HL-60 (cell line): ENCODE measurements around the gene C15orf61.

Experiments used
- DNase-seq, 2 experiments: peaks; one replicate each; pipeline ENCODE4 v3.0.0-alpha.2; 2010 to 2020; ENCODE audit warnings: low read depth in 1 of 2, low spot score in 1 of 2
- H3K27ac ChIP-seq: fragments of 250-450 bp; sonication (Bioruptor Pico); replicated peaks from 2 replicates; pipeline ENCODE4 v1.5.1; 2020; ENCODE audit warnings: mild to moderate bottlenecking, moderate library complexity
- H3K27me3 ChIP-seq: fragments of 250-450 bp; sonication (Bioruptor Pico); 2 replicates; pipeline ENCODE4 v1.5.1; 2021; ENCODE audit warnings: mild to moderate bottlenecking, moderate library complexity; ENCODE audit not compliant: insufficient read depth, poor library complexity, severe bottlenecking
- H3K4me3 ChIP-seq: replicated peaks from 2 replicates; pipeline ENCODE4 v1.5.1; 2011; ENCODE audit warnings: mild to moderate bottlenecking, control low read depth, low read length; ENCODE audit not compliant: insufficient read depth
- GABPA ChIP-seq: IDR thresholded peaks from 2 replicates; pipeline ENCODE4 v1.6.1; 2012; ENCODE audit warnings: low read depth
- POLR2AphosphoS5 ChIP-seq: IDR thresholded peaks from 2 replicates; pipeline ENCODE4 v1.6.1; 2012; ENCODE audit warnings: low read depth
- SPI1 ChIP-seq: IDR thresholded peaks from 2 replicates; pipeline ENCODE4 v1.6.1; 2012; ENCODE audit warnings: low read depth, mild to moderate bottlenecking, borderline replicate concordance
- TF ChIP-seq, protein P1 (sequence below): IDR thresholded peaks from one replicate; pipeline ENCODE4 v1.5.1; 2011; ENCODE audit warnings: low read length, control low read depth, inconsistent platforms; ENCODE audit not compliant: insufficient read depth
- TF ChIP-seq, protein P2 (sequence below): IDR thresholded peaks from 2 replicates; pipeline ENCODE4 v1.6.1; 2012; ENCODE audit warnings: low read depth; ENCODE audit not compliant: insufficient replicate concordance

The C15orf61 gene

GRCh38 chr15:67504796-67505195, 16.1 kb upstream of the C15orf61 start:
- no peaks in the 10 kb centered on the region for H3K27me3 ChIP-seq
- DNase-seq = no peak
- no peak overlapping the region for H3K27ac ChIP-seq
- TF ChIP-seq, protein P1, sequence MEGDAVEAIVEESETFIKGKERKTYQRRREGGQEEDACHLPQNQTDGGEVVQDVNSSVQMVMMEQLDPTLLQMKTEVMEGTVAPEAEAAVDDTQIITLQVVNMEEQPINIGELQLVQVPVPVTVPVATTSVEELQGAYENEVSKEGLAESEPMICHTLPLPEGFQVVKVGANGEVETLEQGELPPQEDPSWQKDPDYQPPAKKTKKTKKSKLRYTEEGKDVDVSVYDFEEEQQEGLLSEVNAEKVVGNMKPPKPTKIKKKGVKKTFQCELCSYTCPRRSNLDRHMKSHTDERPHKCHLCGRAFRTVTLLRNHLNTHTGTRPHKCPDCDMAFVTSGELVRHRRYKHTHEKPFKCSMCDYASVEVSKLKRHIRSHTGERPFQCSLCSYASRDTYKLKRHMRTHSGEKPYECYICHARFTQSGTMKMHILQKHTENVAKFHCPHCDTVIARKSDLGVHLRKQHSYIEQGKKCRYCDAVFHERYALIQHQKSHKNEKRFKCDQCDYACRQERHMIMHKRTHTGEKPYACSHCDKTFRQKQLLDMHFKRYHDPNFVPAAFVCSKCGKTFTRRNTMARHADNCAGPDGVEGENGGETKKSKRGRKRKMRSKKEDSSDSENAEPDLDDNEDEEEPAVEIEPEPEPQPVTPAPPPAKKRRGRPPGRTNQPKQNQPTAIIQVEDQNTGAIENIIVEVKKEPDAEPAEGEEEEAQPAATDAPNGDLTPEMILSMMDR = no peak
- TF ChIP-seq SPI1 (no peak), GABPA (no peak), POLR2AphosphoS5 (no peak)
- TF ChIP-seq, protein P2, sequence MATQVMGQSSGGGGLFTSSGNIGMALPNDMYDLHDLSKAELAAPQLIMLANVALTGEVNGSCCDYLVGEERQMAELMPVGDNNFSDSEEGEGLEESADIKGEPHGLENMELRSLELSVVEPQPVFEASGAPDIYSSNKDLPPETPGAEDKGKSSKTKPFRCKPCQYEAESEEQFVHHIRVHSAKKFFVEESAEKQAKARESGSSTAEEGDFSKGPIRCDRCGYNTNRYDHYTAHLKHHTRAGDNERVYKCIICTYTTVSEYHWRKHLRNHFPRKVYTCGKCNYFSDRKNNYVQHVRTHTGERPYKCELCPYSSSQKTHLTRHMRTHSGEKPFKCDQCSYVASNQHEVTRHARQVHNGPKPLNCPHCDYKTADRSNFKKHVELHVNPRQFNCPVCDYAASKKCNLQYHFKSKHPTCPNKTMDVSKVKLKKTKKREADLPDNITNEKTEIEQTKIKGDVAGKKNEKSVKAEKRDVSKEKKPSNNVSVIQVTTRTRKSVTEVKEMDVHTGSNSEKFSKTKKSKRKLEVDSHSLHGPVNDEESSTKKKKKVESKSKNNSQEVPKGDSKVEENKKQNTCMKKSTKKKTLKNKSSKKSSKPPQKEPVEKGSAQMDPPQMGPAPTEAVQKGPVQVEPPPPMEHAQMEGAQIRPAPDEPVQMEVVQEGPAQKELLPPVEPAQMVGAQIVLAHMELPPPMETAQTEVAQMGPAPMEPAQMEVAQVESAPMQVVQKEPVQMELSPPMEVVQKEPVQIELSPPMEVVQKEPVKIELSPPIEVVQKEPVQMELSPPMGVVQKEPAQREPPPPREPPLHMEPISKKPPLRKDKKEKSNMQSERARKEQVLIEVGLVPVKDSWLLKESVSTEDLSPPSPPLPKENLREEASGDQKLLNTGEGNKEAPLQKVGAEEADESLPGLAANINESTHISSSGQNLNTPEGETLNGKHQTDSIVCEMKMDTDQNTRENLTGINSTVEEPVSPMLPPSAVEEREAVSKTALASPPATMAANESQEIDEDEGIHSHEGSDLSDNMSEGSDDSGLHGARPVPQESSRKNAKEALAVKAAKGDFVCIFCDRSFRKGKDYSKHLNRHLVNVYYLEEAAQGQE = no peak
- no peak overlapping the region for H3K4me3 ChIP-seq

DNA sequence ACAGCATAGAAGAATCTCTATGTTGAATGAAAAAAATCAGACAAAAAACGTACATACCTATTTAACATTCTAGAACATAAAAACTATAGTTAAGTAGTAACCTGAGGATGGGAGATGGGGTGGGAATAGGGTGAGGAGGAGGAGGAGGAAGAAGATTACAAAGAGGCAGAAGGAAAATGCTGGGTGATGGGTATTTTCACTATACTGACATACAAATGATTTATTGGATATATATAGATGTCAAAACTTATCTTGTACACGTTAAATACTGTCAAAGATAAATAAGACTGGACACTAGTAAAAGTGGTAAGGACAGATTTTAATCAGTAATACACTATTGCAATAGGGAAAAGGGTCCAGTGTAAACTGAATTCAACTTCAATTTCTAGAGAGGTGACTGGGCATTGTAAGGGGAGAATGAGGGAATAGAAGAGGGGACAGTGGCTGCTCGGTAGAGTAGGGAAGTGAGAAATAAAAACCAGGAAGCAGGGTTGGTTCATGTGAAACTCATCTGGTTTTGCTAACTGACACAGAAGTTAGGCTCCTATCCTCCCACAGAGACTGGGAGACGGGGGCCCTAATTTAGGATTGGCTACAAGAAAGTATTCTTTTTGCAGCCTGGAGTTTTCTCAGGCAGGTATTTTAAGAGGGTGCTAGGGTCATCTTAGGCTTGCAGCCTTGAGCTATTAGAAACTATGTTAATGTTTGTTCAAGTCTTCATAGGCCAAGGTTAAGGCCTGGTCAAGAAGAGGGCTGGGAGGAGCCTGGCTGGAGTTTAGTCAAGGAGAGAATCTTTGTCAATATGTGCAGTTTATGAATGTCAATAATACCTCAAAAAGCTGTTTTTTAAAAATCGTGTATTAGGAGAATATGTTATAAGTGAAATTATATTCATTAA, 15.0 kb upstream of the C15orf61 start:
- no peak overlapping the region for H3K4me3 ChIP-seq
- DNase-seq = peak in 1 of 2 experiments; percentile 25
- H3K27ac ChIP-seq = peak overlapping the region; percentile 61
- no peaks in the 10 kb centered on the region for H3K27me3 ChIP-seq
- peak; percentile 67 for TF ChIP-seq SPI1
- TF ChIP-seq GABPA = no peak

- TF ChIP-seq, protein P2 = no peak
- peak; percentile 83 for TF ChIP-seq SPI1
- Histone ChIP-seq H3K27ac (peak overlapping the region; percentile 61), H3K27me3 (no peaks in the 10 kb centered on the region), H3K4me3 (no peak overlapping the region)
- peak in 1 of 2 experiments; percentile 58 for DNase-seq
These were observed 13.9 kb upstream of the C15orf61 start for GRCh38 chr15:67506775-67507747.

DNA sequence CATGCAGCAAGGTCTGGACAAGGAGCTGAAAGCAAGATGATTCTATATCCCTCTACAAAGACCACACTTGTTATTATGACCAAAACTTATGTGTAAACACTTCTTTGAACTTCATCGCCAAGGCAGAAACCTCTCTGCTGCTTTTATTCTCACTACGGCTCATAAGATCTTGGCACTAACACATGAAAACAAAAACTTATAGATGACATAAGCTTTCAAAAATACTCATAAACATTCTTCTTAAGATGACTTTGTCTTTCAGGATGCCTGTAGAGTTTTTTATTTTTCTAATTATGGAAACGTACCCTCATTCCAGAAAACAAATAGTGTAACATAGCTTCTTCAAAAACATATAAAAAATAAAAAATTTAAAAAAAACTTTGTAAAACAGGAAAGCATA, 12.5 kb upstream of the C15orf61 start:
- no peak for DNase-seq
- Histone ChIP-seq H3K27me3 (no peaks in the 10 kb centered on the region), H3K4me3 (no peak overlapping the region), H3K27ac (no peak overlapping the region)
- TF ChIP-seq SPI1 (no peak), POLR2AphosphoS5 (no peak), GABPA (no peak)
- TF ChIP-seq, protein P2 = no peak
- TF ChIP-seq, protein P1 = no peak
